HG03066 (cell line): ENCODE results near the gene BDKRB1.

Experiments used
- ATAC-seq: cut with Tn5 transposase; IDR thresholded peaks from one replicate; pipeline ENCODE4 v1.9.1; 2021; ENCODE audit warnings: low read depth; ENCODE audit not compliant: unreplicated experiment

BDKRB1 gene

DNA sequence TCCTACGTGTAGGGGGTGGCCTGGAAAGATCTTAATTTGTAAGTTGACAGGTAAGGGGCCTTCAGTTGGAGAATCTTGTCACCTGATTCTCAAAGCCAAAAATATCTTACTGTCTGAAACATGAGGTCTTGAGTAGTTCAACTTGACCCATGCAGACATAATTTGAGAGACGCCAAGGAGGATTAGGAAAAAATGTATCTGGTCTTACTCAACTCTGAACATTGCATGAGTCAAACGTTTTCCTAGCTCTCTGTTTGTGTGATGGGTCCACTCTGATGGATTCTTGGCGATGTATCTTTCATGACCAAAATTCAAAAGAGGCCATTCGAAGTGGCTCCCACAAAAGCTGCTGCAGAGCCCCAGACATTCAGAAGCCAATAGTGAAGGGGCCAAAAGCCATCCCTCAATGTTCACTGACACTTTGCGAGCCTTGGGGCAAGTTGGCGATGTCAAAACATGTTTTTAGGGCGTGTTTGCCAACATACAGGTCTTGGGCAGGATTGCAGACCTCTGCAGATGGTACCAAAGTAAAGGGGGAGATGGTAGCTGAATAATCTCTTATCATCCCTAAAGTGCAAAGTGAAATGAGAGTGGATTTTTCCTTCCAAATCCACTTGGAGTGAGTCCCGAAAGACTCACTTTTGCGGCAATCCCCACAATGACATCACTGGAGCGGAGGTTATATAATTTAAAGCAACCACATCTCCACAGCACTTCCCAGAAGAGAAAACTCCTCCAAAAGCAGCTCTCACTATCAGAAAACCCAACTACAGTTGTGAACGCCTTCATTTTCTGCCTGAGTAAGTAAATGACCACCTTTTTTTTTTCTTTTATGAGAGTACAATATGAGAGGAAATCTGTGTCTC lies at the start of gene BDKRB1:
TSS of gene BDKRB1 (plus strand) at position 710 of the 866 bp plus-strand sequence. CDS start 7,473 bp downstream, outside the sequence.
- no peak for ATAC-seq

GRCh38 chr14:96206461-96206860 lies 49.5 kb upstream of the BDKRB1 start:
- ATAC-seq: no peak

DNA sequence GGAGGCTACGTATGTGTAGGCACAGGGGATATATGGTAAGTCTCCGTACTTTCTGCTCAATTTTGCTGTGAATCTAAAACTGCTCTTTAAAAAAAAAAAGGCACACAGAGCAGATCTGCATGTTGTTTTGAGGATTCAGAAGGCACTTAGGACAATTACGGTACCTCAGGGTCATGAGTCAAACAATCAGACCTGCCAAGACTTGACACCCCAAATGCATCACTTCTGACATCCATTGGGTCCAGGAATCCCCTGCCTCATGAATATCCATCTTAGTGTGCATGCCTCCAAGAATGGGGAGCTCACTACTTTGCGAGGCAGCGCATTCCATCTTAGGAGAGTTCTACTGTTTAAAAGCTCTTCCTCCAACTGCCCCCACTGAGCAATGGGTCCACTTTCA lies 48.3 kb upstream of the BDKRB1 start:
- ATAC-seq: no peak

- ATAC-seq: no peak
These were observed 47.3 kb upstream of the BDKRB1 start for GRCh38 chr14:96208739-96209138.

GRCh38 chr14:96212140-96212539 lies 43.9 kb upstream of the BDKRB1 start:
- ATAC-seq: no peak

GRCh38 chr14:96212896-96213295 lies 43.1 kb upstream of the BDKRB1 start:
- ATAC-seq: no peak

GRCh38 chr14:96213871-96214465 lies 42.0 kb upstream of the BDKRB1 start:
- ATAC-seq: no peak

- no peak for ATAC-seq
These were observed 41.2 kb upstream of the BDKRB1 start for GRCh38 chr14:96214793-96215192.

DNA sequence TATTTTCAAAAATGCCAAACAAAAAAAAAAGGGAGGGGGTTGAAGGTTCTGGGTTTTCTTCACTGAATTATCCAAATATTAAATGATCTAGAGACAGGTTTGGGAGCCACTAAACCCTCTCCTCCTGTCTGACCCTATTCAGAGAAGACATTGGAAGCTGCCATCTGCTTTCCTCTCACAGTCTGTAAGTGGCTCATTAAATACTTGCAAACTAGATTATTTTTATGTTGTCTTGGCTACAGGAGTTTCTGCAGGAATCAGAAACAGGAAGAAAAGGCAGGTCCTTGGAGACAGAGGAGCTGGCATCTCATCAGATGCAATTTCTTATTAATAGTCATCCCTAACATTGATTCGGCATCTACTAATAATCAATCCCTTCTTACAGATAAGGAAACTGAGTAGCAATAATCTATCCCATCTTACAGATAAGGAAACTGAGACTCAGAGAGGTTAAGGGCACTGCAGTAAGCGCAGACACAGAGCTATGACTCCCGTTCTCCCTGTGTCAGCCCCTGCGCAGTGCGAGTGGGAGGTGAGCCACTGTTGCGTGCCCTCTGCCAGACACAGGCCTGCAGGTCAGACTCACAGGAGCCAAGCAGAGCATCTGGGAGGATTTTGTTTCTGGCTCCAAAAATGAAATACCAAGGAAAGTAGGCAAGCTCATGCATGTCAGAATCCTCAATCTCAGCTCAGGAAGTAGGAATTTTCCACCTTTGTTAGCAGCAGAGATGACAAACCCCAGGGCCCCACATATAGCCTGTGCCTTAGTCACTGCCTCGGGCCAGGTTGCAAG lies 40.4 kb upstream of the BDKRB1 start:
- no peak for ATAC-seq

DNA sequence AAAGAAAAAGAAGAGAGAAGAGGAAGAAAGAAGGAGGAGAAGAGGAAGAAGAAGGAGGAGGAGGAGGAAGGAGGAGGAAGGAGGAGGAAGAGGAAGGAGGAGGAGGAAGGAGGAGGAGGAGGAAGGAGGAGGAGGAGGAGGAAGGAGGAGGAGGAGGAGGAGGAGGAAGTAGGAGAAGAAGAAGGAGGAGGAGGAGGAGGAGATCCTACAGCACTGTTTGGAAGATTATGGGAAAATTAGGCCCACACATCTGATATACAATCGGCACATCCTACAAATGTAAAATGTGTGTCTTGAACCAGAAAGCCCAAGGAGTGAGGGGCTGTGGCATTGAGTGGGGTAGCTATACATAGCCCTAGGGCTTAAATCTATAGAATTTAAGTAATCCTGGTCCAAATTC lies 39.4 kb upstream of the BDKRB1 start:
- no peak for ATAC-seq

DNA sequence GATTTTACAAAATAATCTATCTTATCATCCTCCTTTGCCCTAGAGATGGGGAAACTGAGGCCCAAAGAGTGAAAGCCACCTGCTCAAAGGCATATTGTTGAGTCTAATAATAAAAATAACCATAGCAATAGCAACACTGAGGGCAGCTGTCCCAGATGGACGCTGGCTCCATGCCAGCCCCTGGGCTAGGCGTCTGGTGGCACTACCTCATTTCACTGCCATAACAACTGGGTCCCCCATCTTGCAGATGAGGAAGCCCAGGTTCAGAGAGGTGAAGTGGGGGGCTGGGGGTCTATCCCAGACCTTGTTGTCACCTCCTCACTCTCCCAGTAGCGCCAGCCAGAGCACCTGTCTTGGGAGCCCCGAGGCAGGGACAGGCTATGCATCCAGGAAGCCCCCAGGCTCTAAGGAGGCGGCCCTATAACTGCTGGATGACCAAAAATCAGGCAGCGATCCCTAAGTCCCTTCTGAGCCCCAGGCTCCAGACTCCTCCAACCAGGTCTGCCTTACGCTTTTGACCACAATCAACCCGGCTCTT lies 38.6 kb upstream of the BDKRB1 start:
- no peak for ATAC-seq

GRCh38 chr14:96221109-96221650 lies 34.8 kb upstream of the BDKRB1 start:
- no peak for ATAC-seq

DNA sequence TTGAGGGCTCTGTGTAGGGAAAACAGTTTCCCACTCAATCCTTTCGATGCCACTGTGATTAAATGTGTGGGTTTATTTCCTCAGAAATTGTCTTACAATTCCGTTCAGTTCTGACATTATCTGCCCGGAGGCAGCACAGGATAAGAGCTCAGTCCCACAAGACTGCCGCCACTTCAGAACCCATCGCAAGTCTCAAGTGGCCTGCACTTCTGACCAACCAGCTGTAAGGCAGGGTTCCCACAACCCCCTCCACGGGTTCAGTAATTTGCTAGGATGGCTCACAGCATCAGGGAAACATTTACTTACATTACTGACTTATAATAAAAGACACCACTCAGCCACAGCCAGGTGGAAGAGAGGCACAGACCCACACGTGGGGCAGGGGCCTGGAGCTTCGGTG lies 34.2 kb upstream of the BDKRB1 start:
- ATAC-seq: no peak

- no peak for ATAC-seq
These were observed 31.4 kb upstream of the BDKRB1 start for GRCh38 chr14:96224480-96225096.

GRCh38 chr14:96225213-96225612 lies 30.8 kb upstream of the BDKRB1 start:
- ATAC-seq: no peak

- no peak for ATAC-seq
These were observed 30.3 kb upstream of the BDKRB1 start for GRCh38 chr14:96225745-96226151.

DNA sequence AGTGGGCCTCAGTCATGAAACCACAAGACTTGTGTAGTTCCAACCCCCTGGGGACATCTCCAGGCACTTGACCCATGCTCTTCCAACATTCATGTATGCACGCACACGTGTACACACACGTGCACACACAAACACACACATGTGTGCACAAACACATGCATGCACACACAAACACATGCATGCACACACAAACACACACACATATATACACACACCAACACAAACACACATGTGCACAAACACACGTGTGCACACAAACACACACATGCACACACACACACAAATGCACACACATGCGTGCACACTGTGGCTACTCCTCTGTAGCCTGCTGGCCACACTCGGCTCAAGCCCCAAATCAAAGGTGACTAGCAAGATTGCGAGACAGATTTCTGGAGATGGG lies 28.6 kb upstream of the BDKRB1 start:
- ATAC-seq: no peak

- no peak for ATAC-seq
These were observed 26.7 kb upstream of the BDKRB1 start for GRCh38 chr14:96229315-96229714.

DNA sequence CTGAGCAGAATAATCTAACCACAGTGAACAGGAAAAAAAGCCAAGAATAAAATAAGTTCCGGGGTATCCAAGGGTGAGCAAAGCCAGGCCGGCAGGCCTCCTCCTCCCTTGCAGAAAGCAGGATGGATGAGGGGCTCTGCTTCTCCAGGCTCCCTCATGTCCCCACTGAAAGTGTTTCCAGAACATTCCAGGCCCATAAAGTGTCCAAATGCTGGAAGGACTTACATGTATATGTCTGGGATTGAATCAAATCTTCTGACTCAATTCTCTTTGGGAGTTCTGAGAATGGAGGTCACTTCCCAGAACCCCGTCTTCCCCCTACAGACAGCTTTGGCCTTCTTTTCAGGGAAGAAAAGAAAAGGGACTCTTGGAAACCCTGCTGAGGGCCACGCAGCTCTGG lies 25.0 kb upstream of the BDKRB1 start:
- no peak for ATAC-seq

GRCh38 chr14:96231526-96232130 lies 24.4 kb upstream of the BDKRB1 start:
- ATAC-seq: no peak
